Left ventricle myocardium inferior (tissue), 1 donor: Measurements from ENCODE around the gene GRM8. TPM values are rescaled to one million over a fixed set of nuclear protein-coding genes. Genes with fewer than 3 reads are reported as not detected.
"Not testable (repeated sequence)": the region's sequence is repeated elsewhere in the genome, so short reads cannot be mapped to it uniquely, and the experiment has no call there.

Experiments used
- DNase-seq: peaks from one replicate; pipeline ENCODE4 v3.0.0-alpha.2; 2020
- H3K27ac ChIP-seq: fragments of 200-600 bp; replicated peaks from 2 replicates; pipeline ENCODE4 v1.8.0; 2021
- H3K27me3 ChIP-seq: fragments of 200-600 bp; 2 replicates; pipeline ENCODE4 v1.8.0; 2021; ENCODE audit warnings: low read depth
- H3K36me3 ChIP-seq: fragments of 200-600 bp; 2 replicates; pipeline ENCODE4 v1.8.0; 2021
- H3K4me1 ChIP-seq: fragments of 200-600 bp; 2 replicates; pipeline ENCODE4 v1.8.0; 2021
- H3K4me3 ChIP-seq: fragments of 200-600 bp; 2 replicates; pipeline ENCODE4 v1.8.0; 2021; ENCODE audit warnings: mild to moderate bottlenecking, moderate library complexity
- H3K9me3 ChIP-seq: fragments of 200-600 bp; replicated peaks from 2 replicates; pipeline ENCODE4 v1.8.0; 2021
- CTCF ChIP-seq: fragments of 200-600 bp; IDR thresholded peaks from 2 replicates; pipeline ENCODE4 v1.8.0; 2021; ENCODE audit warnings: antibody characterized with exemption, mild to moderate bottlenecking, borderline replicate concordance
- intact Hi-C: fragments of 100-400 bp; cut with micrococcal nuclease; formaldehyde crosslinking; loops from one replicate; pipeline ENCODE4 v1.11.0; 2022
- total RNA-seq: library from RNA; stranded (reverse); fragmentation: NEBNext Ultra II Directional; extraction: Animal tissue kit (Norgen Biotek cat#: 25700); gene quantifications from one replicate; pipeline ENCODE4 v1.2.1, GENCODE V29; 2021
- donor health status: DM: no; HTN: yes; CAD: no; lungs with severe emphysema.

Gene GRM8
- total RNA-seq, 1 donor from 2014 or later, result 0.69 TPM

- intact Hi-C loops, result no loop called here
- no peaks in the 10 kb centered on the region for H3K4me1 ChIP-seq
- no peaks in the 10 kb centered on the region for H3K36me3 ChIP-seq
- TF ChIP-seq CTCF, result no peak
- no peaks in the 10 kb centered on the region for H3K9me3 ChIP-seq
- H3K27ac ChIP-seq, result no peak overlapping the region
- no peak for DNase-seq
- H3K27me3 ChIP-seq, result peaks cover 8% of the 10 kb centered on the region
- no peak overlapping the region for H3K4me3 ChIP-seq
These were observed 409.4 kb downstream of the GRM8 start for GRCh38 chr7:126843336-126843735.

GRCh38 chr7:126842451-126842850 lies 410.3 kb downstream of the GRM8 start:
- no peak overlapping the region for H3K27ac ChIP-seq
- no peak overlapping the region for H3K4me3 ChIP-seq
- no peak for DNase-seq
- H3K27me3 ChIP-seq, result peaks cover 8% of the 10 kb centered on the region
- H3K4me1 ChIP-seq, result no peaks in the 10 kb centered on the region
- no peaks in the 10 kb centered on the region for H3K36me3 ChIP-seq
- H3K9me3 ChIP-seq, result no peaks in the 10 kb centered on the region
- no peak for TF ChIP-seq CTCF
- intact Hi-C loops, result no loop called here

GRCh38 chr7:126840869-126841268 lies 411.9 kb downstream of the GRM8 start:
- H3K4me1 ChIP-seq, result no peaks in the 10 kb centered on the region
- peaks cover 8% of the 10 kb centered on the region for H3K27me3 ChIP-seq
- H3K9me3 ChIP-seq, result no peaks in the 10 kb centered on the region
- no peak for DNase-seq
- no peaks in the 10 kb centered on the region for H3K36me3 ChIP-seq
- H3K4me3 ChIP-seq, result no peak overlapping the region
- intact Hi-C loops, result no loop called here
- no peak for TF ChIP-seq CTCF
- no peak overlapping the region for H3K27ac ChIP-seq

- Histone ChIP-seq H3K9me3 (no peaks in the 10 kb centered on the region), H3K27ac (no peak overlapping the region), H3K4me1 (no peaks in the 10 kb centered on the region), H3K36me3 (no peaks in the 10 kb centered on the region), H3K27me3 (peaks cover 3% of the 10 kb centered on the region), H3K4me3 (no peak overlapping the region)
- intact Hi-C loops, result no loop called here
- no peak for DNase-seq
- TF ChIP-seq CTCF, result no peak
These were observed 413.1 kb downstream of the GRM8 start for GRCh38 chr7:126839624-126840023.

GRCh38 chr7:126838194-126838593 lies 414.5 kb downstream of the GRM8 start:
- H3K4me3 ChIP-seq, result no peak overlapping the region
- H3K27me3 ChIP-seq, result no peaks in the 10 kb centered on the region
- no peaks in the 10 kb centered on the region for H3K4me1 ChIP-seq
- DNase-seq, result no peak
- intact Hi-C loops, result no loop called here
- no peaks in the 10 kb centered on the region for H3K36me3 ChIP-seq
- no peaks in the 10 kb centered on the region for H3K9me3 ChIP-seq
- TF ChIP-seq CTCF, result no peak
- no peak overlapping the region for H3K27ac ChIP-seq

- DNase-seq, H3K4me1 ChIP-seq, H3K4me3 ChIP-seq, intact Hi-C loops, H3K27ac ChIP-seq, H3K27me3 ChIP-seq, H3K36me3 ChIP-seq: not testable (repeated sequence)
- peaks cover 14% of the 10 kb centered on the region for H3K9me3 ChIP-seq
These were observed 421.5 kb downstream of the GRM8 start for GRCh38 chr7:126831241-126831640.
